GM21723 (cell line): ENCODE data around the gene FADS3.

ENCODE experiments used
- ATAC-seq: cut with Tn5 transposase; IDR thresholded peaks from one replicate; pipeline ENCODE4 v1.9.1; 2021; ENCODE audit warnings: mild to moderate bottlenecking, moderate library complexity; ENCODE audit not compliant: unreplicated experiment

The FADS3 gene

DNA sequence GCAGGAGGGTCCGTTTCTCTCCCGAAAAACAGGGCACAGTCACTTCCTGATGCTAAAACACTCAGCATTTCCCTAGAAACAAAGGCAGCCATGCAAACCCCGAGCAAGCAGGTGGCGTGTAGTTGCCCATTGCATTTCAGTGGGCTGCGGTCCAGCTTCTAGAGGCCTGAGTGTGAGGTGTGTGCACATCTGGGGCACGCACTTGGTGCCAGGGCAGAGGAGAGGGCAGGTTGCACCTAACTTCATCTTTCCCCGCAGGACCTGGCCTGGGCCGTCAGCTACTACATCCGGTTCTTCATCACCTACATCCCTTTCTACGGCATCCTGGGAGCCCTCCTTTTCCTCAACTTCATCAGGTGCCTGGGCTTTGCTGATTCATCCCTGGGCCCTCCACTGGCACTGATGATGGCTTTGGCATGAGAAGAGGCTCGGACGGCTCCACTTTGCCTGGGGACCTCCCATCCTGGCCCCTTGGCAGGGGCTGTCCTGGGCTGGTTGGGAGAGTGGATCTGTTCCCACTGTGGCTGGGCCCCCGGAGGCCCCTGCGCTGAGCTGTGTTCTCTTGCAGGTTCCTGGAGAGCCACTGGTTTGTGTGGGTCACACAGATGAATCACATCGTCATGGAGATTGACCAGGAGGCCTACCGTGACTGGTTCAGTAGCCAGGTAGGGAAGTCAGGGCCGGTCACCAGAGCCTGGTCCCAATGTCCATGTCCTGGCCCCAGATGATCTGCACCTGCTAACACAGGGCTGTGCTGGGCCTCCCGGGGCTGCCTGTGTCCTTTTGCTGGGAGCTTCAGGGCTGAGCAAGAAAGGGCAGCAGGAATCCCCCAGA lies 28.4 kb downstream of the FADS3 start:
- no peak for ATAC-seq

GRCh38 chr11:61861634-61862033 lies 29.7 kb downstream of the FADS3 start:
- no peak for ATAC-seq

DNA sequence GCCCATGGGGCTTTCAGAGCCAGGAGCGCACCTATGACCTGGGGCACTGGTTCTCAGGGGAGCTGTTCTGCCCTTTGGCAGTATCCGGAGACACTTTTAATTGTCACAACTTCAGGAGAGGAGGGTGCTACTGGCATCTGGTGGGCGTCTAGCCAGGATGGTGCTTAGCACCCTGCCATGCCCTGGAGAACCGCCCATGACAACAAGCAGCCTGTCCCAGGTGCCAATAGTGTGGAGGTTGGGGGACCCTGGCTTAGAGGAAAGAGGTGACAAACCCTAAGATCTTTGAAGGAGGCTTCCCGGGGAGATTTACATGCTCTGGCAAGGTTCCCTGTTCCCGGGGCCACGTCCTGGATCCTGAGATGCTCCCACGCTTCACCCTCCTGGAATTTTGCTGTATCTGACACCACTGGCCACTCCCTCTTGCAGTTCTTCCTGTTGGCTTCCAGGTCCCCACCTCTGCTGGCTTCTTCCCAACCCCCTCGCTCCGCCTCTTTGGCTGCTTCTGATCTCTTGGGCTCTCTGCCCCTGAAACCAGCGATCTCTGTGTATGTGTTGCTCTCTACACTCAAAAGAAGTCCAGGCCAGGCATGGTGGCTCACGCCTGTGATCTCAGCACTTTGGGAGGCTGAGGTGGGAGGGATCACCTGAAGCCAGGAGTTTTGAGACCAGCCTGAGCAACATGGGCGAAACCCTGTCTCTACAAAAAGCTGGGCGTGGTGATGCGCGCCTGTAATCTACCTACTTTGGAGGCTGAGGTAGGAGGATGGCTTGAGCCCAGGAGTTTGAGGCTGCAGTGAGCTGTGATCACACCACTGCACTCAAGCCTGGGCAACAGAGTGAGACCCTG lies 31.1 kb downstream of the FADS3 start:
- ATAC-seq = no peak

GRCh38 chr11:61855939-61856680 lies 35.2 kb downstream of the FADS3 start:
- no peak for ATAC-seq

DNA sequence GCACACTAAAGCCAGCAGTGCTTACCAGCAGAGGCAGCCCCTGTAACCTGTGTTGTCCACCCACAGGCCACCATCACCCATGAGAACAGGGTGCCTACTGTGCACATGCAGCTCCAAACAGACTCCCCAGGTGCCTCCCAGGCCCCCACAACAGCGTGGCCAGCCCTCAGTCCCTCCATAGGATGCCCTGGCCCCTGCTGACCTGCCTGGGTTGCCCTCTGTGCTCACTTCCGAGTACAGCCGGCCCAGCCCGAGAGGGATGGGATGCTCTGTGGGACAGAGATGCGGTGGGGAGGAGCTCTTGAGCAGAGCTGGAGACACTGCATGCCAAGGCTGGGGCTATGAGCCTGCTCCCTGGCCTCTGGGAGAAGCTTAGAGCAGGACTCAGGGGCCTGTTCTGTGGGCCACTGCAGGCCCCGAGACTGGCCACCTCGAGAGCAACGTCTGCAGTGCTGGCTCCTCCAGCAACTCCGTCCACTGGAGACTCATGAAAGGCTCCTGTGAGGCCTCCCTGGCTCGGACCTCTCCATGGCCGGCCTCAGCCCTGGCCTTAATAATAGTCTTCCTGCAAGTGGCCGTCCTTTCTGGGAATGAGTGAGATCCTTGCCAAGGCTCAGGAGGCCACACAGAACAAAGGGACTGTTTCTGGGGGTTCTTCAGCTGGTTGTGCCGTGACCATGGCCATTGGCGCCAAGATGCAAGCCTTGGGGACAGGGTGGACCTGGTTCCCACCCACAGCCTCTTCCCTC lies 36.2 kb downstream of the FADS3 start:
- no peak for ATAC-seq

DNA sequence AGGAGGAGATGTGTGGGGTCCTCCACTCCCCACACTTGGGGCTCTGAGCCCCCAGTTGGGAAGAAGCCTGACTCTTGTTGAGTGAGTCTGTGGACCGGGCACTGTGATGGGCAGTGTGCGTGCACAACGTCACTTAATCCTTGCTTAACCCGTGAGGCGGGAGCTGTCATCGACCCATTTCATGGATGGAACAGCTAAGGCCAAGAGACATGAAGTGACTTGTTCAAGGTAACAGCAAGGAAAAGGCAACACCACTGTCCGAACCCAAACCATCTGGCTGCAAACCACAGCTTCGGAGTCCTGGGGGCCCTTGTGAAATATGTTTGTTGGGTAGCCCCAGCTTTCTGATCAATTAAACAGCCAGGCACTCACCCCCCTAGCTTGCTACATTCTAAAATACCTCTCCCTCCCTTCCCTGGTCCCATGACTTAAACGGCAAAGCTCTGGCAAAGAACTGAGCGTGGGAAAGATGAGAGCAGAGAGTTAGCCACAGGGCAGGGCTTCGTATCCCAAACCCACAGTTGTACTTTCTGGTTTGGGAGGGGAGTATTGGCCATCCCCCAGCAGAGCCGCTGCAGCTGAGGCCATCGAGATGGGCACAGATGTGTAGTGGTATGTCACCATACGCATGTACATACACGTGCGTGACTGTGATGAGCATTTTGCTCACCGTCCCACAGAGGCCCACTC lies 37.0 kb downstream of the FADS3 start:
- ATAC-seq = no peak

- ATAC-seq = no peak
Measured at GRCh38 chr11:61853698-61854169, 37.6 kb downstream of the FADS3 start.

GRCh38 chr11:61851900-61852295 lies 39.4 kb downstream of the FADS3 start:
- ATAC-seq = no peak

- ATAC-seq = no peak
Measured at GRCh38 chr11:61851113-61851899, 40.0 kb downstream of the FADS3 start.

GRCh38 chr11:61850687-61851086 lies 40.7 kb downstream of the FADS3 start:
- ATAC-seq = no peak

DNA sequence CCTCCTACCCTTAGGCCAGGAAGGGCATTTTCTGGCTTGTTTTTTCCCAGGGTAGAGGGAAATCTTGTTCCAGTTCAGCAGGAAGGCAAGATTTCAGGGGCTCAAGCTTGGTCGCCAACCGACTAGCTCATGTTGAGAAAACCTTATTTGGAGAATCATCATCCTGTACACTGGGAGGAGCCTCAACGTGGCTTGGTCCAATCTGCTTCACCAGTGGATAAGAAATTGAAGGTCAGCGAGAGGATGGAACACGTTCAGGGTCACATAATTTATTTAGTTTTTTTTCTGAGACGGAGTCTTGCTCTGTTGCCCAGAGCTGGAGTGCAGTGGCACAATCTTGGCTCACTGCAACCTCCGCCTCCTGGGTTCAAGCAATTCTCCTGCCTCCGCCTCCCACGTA lies 42.7 kb downstream of the FADS3 start:
- ATAC-seq = no peak

DNA sequence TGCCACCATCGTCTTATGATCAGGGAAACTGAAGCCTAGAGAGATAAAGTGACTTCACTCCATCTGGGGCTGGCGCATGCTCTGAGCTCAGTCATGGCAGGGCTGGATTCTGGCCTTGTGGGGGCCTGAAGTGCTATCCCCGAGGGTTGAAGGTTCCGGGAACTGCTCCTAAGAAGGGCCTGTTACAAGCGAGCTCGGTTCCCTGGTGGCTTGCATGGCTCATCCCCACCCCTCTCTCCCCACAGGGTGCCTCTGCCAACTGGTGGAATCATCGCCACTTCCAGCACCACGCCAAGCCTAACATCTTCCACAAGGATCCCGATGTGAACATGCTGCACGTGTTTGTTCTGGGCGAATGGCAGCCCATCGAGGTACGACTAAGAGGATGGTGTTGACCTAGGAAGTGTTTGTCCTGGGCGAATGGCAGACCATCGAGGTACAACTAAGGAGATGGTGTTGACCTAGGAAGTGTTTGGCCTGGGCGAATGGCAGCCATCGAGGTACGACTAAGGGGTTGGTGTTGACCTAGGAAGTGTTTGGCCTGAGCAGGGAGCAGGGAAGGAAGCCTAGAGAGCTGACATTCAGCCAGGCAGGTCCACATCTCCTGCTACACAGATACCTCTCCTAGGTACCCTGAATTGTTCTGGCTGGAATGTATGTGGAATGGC lies 43.3 kb downstream of the FADS3 start:
- no peak for ATAC-seq

GRCh38 chr11:61846362-61847020 lies 44.9 kb downstream of the FADS3 start:
- ATAC-seq = no peak

DNA sequence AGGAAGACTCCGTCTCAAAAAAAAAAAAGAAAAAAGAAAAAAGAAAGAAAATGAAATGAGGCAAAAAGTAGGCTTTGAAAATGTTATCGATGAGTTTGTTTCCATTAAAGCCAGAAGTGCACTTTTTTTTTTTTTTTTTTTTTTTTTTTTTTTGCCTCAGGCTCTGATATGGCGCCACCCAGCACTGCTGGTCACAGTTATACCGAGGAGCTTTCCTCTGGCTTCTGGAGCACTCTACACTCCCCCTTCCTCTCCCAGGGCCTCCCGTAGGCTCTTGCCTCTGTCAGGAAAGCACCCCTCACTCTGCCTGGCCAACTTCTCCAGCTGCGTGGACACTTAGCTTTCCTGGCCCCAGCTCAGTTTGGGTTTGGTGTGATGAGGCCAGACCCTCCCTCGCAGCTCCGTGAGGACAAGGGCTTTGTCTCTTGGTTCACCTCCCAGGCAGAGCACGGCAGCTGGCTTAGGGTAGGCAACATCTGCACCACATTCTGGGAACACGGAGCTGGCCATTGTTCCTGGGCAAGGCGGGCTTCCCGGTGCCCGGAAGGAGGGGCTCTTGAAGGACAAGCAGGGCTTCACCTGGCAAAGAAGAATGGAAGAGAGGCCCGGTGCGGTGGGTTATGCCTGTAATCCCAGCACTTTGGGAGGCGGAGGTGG lies 46.3 kb downstream of the FADS3 start:
- ATAC-seq = no peak

DNA sequence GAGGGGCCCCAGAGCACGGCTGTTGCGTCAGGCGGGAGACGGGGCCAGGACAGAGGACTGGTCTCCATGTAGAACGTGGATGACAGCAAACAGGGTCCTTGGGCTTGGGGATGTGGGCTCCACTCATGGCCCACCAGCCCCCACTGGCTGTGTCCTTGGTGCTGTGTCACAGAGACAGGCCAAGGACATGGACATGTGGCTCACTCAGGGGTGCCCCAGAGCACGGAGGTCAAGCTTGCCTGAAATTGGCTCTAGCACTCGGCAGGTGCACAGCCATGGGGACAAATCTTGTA lies 48.9 kb downstream of the FADS3 start:
- ATAC-seq = no peak

- ATAC-seq = no peak
Measured at GRCh38 chr11:61841636-61842527, 49.5 kb downstream of the FADS3 start.

GRCh38 chr11:61840371-61840770 lies 51.0 kb downstream of the FADS3 start:
- no peak for ATAC-seq
